Psoas muscle (tissue), 8 donors: Measurements from ENCODE around the gene PCNA. TPM values are rescaled to one million over a fixed set of nuclear protein-coding genes. Genes with fewer than 3 reads are reported as not detected.

ENCODE experiments used
- ATAC-seq, 4 donors: fragments of 200-7000 bp; cut with Tn5 transposase; one replicate each; pipeline ENCODE4 v1.9.1; 2020; ENCODE audit warnings: moderate library complexity in 3 of 4, mild to moderate bottlenecking in 2 of 4
- DNase-seq, 2 donors: peaks; one replicate each; pipeline ENCODE4 v3.0.0-alpha.2; 2020
- H3K27ac ChIP-seq: fragments of 200-600 bp; one replicate; pipeline ENCODE4 v1.8.0; 2022
- H3K27me3 ChIP-seq, 3 donors: fragments of 200-600 bp in 1 of 3; one replicate each; pipeline versions ENCODE4 v1.6.1 to v1.8.0; 2013 to 2022; ENCODE audit warnings: low read length in 2 of 3, mild to moderate bottlenecking in 2 of 3, moderate library complexity in 1 of 3; ENCODE audit not compliant: insufficient read depth in 3 of 3
- H3K36me3 ChIP-seq, 2 donors: fragments of 200-600 bp in 1 of 2; one replicate each; pipeline versions ENCODE4 v1.6.1 to v1.8.0; 2013 to 2022; ENCODE audit warnings: low read depth in 1 of 2, mild to moderate bottlenecking in 1 of 2, moderate library complexity in 1 of 2; ENCODE audit not compliant: insufficient read depth in 1 of 2
- H3K4me1 ChIP-seq: fragments of 200-600 bp; one replicate; pipeline ENCODE4 v1.8.0; 2022
- H3K4me3 ChIP-seq: fragments of 200-600 bp; one replicate; pipeline ENCODE4 v1.8.0; 2022; ENCODE audit warnings: mild to moderate bottlenecking
- H3K9me3 ChIP-seq: fragments of 200-600 bp; one replicate; pipeline ENCODE4 v1.8.0; 2022
- WGBS, 3 donors: extraction: QIAGEN DNeasy Blood & Tissue Kit; methylation state at CpG; one replicate each; pipeline versions ENCODE4 v1.1.6 to v1.1.7; 2013; 5-methylcytosine and 5-hydroxymethylcytosine counted together
- intact Hi-C, 2 donors: fragments of 100-400 bp; cut with DNase I; formaldehyde crosslinking; loops; one replicate each; pipeline versions ENCODE4 v1.11.0 to v1.14.2; 2022
- polyA plus RNA-seq, 3 donors: library from polyadenylated mRNA; stranded (reverse); fragments of 200-250 nt; gene quantifications; one replicate each; pipeline ENCODE4 v1.2.3, GENCODE V29; 2013
- total RNA-seq, 4 donors: library from RNA; stranded (reverse); fragmentation: NEBNext Ultra II Directional in 2 of 4; extraction: Animal tissue kit (Norgen Biotek cat#: 25700) in 2 of 4; gene quantifications; one replicate each; pipeline versions ENCODE4 v1.2.1 to v1.2.4, GENCODE V29; 2021 to 2023
- TF ChIP-seq, protein P1 (sequence below): fragments of 200-600 bp; IDR thresholded peaks from one replicate; pipeline ENCODE4 v1.8.0; 2022; ENCODE audit warnings: antibody characterized with exemption
- donor health status: healthy with polysubstance abuse.
- donor health status: DM: no; HTN: no; CAD: no; lungs with moderate emphysema.
- donor health status: Bipolar disorder and iron deficiency.
- donor health status: healthy.
- donor health status: DM: yes; HTN: yes; CAD: no.
- donor health status: DM: no; HTN: no; CAD: no.
- donor health status: DM: no; HTN: no; CAD: no.
- donor health status: DM: yes; HTN: yes; CAD: no.

The PCNA gene
- total and polyA plus RNA-seq, 7 donors = 13.2 to 53.0 (median 19.1) TPM

DNA sequence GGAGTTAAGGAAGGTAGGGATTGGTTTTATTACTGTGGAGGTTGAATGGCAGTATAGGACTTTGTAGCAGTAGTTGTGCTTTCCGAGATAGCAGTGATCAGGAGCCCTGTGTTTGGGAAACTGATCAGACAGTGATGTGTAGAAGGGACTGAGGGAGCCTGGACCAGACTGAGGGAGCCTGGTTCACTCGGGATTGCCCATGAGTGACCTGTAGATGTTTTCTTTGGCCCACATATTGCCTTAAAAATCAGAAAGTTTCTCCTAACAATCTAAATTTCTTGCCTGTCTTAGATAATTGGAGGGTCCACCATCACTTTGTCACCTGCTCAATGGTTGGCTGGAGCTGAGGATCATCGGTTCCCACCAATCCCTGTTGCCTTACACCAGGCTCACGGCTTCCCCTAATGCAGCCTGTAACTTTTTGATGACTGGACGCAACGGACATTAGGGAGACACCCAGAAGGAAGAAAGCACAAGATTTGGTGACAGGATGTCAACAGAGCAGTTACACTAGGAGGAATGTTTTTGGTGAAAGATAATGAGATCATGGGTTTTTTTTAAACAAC, 8.2 kb upstream of the PCNA start:
- H3K27me3 ChIP-seq = no peaks in the 10 kb centered on the region
- H3K4me1 ChIP-seq = peaks cover 46% of the 10 kb centered on the region
- no peak for ATAC-seq
- peak overlapping the region; percentile 81 for H3K4me3 ChIP-seq
- no peaks in the 10 kb centered on the region for H3K9me3 ChIP-seq
- no peak for DNase-seq
- intact Hi-C loops = loop anchor here (2.0 to 5.0 kb wide), 2 partner anchors 44 to 65 kb away; no protein-coding TSS in a partner anchor
- WGBS, 3 donors = 13 to 29% (median 14%) methylated on average over 6 of the region's 6 CpGs
- TF ChIP-seq, protein P1, sequence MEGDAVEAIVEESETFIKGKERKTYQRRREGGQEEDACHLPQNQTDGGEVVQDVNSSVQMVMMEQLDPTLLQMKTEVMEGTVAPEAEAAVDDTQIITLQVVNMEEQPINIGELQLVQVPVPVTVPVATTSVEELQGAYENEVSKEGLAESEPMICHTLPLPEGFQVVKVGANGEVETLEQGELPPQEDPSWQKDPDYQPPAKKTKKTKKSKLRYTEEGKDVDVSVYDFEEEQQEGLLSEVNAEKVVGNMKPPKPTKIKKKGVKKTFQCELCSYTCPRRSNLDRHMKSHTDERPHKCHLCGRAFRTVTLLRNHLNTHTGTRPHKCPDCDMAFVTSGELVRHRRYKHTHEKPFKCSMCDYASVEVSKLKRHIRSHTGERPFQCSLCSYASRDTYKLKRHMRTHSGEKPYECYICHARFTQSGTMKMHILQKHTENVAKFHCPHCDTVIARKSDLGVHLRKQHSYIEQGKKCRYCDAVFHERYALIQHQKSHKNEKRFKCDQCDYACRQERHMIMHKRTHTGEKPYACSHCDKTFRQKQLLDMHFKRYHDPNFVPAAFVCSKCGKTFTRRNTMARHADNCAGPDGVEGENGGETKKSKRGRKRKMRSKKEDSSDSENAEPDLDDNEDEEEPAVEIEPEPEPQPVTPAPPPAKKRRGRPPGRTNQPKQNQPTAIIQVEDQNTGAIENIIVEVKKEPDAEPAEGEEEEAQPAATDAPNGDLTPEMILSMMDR = no peak
- no peaks in the 10 kb centered on the region for H3K36me3 ChIP-seq
- H3K27ac ChIP-seq = peak overlapping the region; percentile 98

DNA sequence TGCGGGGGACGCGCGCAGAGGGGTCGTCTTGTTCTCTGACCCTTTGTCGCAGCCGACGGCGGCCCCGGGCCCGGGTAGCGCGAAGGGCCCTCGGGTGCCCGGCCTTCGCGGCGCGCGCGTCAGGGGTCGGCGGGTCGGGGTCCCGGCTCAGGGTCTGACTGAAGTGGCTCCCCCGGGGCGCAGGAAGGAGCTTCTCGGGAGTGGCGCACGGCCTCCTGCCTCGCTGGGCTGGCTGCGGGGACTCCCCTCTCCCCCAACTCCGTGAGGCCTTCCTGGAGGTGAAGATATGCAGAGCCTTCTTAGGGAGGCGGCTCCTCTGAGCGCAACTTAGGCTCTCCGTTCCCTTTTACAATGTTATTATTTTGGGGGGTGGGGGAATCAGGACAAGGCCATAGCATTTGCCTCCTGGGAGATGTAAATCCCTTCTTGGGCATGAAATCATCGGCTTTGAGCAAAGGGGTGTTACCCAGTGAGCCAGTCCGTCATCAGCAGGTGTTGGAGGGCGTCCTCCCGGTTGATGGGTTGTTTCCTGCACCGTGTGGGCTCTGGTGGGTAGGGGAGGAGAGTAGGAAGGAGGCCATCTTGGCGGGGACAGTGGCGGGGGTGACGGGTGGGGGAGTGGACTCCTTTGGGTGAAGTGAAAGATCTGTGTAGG, 7.6 kb upstream of the PCNA start:
- H3K9me3 ChIP-seq = no peaks in the 10 kb centered on the region
- intact Hi-C loops = loop anchor here (2.0 to 5.0 kb wide), 2 partner anchors 45 to 65 kb away; no protein-coding TSS in a partner anchor
- peak overlapping the region; percentile 81 for H3K4me3 ChIP-seq
- H3K27ac ChIP-seq = peak overlapping the region; percentile 98
- ATAC-seq = peak; percentile 16 to 42 (median 28)
- no peaks in the 10 kb centered on the region for H3K27me3 ChIP-seq
- peak; percentile 27 to 75 for DNase-seq
- H3K4me1 ChIP-seq = peaks cover 46% of the 10 kb centered on the region
- no peaks in the 10 kb centered on the region for H3K36me3 ChIP-seq
- whole genome bisulfite sequencing, 3 donors = 0% methylated on average over 37 to 44 of the region's 44 CpGs
- TF ChIP-seq, protein P1 = no peak

DNA sequence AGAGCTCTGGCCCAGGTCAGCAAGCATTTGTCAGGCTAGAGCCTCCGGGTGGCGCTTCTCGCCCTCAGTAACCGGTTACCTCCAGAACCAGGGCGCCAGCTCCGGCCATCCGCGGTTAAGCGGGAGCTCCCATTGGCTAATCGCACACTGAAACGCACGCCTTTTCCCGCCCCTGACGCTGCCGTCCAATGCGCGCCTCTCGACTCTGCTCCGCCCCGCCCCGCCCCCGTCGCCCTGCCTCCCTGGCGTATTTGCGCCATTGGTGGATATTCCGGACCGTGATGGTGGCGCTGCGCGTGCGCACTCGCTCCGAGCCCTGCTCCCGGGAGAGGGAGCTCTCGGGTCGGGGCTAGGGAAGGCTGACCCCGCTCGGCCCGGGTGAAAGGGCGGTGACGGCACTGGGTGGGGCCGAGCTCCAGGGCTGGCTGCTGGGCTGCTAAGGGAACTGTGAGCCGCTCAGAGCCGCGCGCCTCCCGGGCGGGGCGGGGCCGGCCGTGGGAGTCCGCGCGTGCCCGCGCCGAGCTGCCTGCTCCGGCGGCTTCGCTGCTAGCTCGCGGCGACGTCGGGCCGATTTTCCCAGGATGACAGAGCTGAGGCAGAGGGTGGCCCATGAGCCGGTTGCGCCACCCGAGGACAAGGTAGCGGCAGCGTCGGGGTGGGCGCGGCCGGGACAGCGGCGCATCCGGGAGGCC, 6.9 kb upstream of the PCNA start, which contains the start of gene CDS2:
CDS2 (plus strand) TSS at position 497 of the 692 bp plus-strand sequence; CDS start at position 582, 85 bp downstream.
- Histone ChIP-seq H3K27ac (peak within 1 kb of the TSS; percentile 98), H3K27me3 (no peaks in the 10 kb centered on the region), H3K4me1 (peaks cover 40% of the 10 kb centered on the region), H3K36me3 (no peaks in the 10 kb centered on the region), H3K9me3 (no peaks in the 10 kb centered on the region), H3K4me3 (peak within 1 kb of the TSS; percentile 81)
- DNase-seq = peak; percentile 100
- intact Hi-C loops = loop anchor here (2.0 to 5.0 kb wide), 2 partner anchors 46 to 66 kb away; no protein-coding TSS in a partner anchor
- TF ChIP-seq, protein P1 = peak; percentile 64
- WGBS, 3 donors = 0 to 1% (median 1%) methylated on average over 52 to 78 of the region's 78 CpGs
- ATAC-seq = peak; percentile 92 to 96 (median 94)

DNA sequence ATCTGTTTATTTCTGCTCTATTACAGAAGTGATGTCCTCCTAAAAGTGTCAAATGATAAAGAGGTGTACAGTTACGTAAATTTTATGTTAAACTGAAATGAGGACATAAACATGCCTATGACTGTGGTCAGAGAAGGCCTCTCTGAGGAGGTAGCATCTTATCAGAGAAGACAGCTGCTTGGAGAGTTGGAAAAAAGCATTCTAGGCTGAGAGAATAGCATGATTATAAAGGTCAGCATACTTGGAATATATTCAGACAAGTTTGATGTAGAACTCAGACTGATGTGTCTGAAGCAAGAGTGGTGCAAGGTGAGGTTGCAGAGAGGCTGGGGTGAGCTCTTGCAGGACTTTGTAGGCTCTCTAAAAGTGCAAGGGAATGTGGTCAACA, 3.1 kb upstream of the PCNA start:
- H3K27ac ChIP-seq = no peak overlapping the region
- intact Hi-C loops = loop anchor here in 1 of 2 donors (5.0 kb wide), 1 partner anchor 49 kb away; no protein-coding TSS in a partner anchor
- peaks cover 0 to 6% of the 10 kb centered on the region in 2 donors for H3K36me3 ChIP-seq
- TF ChIP-seq, protein P1 = no peak
- no peak overlapping the region for H3K4me3 ChIP-seq
- DNase-seq (no peak), ATAC-seq (no peak)
- H3K27me3 ChIP-seq = no peaks in the 10 kb centered on the region
- no peaks in the 10 kb centered on the region for H3K9me3 ChIP-seq
- WGBS, 3 donors = 91 to 100% (median 94%) methylated on average over 1 of the region's 1 CpG
- peaks cover 26% of the 10 kb centered on the region for H3K4me1 ChIP-seq
